Measurements from ENCODE around the gene MSLN.

The MSLN gene

DNA sequence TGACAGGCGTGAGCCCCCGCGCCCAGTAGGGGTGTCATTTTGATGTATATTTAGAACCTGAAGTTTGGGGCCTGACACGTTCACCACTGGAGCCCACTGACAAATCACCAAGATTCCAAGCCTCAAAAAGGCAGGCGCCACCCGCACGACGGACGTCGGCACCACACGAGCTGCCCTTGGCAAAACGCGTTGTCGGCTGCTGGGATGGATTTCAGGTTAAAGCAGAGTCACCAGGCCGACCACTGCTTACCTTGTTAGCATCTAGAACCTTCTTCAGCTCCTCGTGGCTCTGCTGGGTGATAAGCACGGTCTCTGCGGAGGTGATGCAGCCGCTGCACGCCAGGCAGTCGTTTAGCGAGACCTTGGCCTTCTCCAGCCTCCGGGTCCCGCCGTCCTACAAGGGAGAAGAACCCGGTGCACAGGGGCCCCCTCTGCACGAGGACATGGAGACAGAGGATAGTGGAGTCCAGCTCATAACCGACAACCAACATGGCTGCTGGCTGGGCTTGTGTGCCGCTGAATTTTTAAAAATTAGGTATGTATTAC lies 23.5 kb upstream of the MSLN start:
- Histone ChIP-seq H3K36me3 (ENCODE audit: insufficient read depth) (no peaks in the 10 kb centered on the region), H3K9ac (no peak overlapping the region), H2AFZ (ENCODE audit: low read depth) (no peak overlapping the region), H3K4me2 (peak overlapping the region; percentile 98), H3K4me1 (ENCODE audit: low read depth, poor library complexity, severe bottlenecking) (peaks cover 60% of the 10 kb centered on the region), H3K79me2 (ENCODE audit: insufficient read depth, low read depth) (peaks cover 10% of the 10 kb centered on the region; the same call in 1 of the 2 replicates), H3K27me3 (ENCODE audit: insufficient read depth, low read depth) (peaks cover 6% of the 10 kb centered on the region), H3K27ac (peak overlapping the region; percentile 88), H3K4me3 (IDR thresholded peaks at IDR 0.05; ENCODE audit: insufficient read depth, low read depth, low read length) (no peak overlapping the region), H4K20me1 (ENCODE audit: insufficient read depth) (no peaks in the 10 kb centered on the region)
- TF ChIP-seq, protein P1, sequence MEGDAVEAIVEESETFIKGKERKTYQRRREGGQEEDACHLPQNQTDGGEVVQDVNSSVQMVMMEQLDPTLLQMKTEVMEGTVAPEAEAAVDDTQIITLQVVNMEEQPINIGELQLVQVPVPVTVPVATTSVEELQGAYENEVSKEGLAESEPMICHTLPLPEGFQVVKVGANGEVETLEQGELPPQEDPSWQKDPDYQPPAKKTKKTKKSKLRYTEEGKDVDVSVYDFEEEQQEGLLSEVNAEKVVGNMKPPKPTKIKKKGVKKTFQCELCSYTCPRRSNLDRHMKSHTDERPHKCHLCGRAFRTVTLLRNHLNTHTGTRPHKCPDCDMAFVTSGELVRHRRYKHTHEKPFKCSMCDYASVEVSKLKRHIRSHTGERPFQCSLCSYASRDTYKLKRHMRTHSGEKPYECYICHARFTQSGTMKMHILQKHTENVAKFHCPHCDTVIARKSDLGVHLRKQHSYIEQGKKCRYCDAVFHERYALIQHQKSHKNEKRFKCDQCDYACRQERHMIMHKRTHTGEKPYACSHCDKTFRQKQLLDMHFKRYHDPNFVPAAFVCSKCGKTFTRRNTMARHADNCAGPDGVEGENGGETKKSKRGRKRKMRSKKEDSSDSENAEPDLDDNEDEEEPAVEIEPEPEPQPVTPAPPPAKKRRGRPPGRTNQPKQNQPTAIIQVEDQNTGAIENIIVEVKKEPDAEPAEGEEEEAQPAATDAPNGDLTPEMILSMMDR (conservative IDR thresholded peaks at IDR 0.05; ENCODE audit: low read depth, low read length) = no peak

DNA sequence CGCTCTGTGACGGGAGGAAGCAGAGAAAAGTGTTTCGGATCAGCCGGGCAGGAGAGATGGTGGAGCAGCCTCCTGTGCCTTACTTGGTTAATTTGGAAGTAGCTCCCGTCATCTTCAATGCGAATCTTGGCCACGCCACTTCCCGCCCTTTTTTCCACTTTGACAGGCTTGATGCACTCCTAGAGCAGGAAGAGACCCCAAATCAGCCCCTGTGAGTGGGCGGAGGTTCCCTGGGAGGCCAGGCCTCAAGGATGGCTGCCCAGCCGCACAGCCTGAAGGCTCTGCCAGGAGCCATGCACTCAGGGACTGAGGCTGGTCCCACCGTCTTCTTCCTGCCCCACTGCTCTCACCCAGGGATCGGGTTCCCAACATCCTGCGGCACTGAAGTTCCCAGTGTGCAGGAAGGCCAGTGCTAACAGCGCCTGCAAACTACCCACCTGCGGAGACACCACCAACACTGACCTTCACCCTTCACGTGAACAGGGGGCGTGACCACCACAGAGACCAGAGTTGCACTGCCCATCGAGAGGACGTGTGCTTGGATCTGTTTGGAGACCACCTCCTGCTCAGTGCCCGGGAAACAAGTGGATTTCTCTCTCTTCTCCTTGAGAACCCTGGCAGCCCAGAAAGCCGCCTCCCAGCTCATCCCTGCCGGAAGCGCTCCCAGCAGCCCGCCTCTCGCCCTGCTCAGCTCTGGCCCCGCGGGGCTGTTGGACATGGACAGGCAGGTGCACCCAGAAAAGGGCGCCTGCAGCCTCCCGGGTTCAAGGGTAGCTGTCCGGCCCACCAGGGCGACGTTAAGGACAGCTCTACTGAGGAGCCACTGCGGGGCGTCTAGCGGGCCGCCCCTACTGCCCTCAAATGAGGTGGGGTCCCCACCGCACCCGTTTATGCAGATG lies 20.7 kb upstream of the MSLN start:
- Histone ChIP-seq H2AFZ (ENCODE audit: low read depth) (peak overlapping the region; percentile 74; the same call in 1 of the 2 replicates), H3K9ac (peak overlapping the region; percentile 82), H3K79me2 (ENCODE audit: insufficient read depth, low read depth) (peaks cover 10% of the 10 kb centered on the region; the same call in 1 of the 2 replicates), H3K4me2 (peak overlapping the region; percentile 99), H3K36me3 (ENCODE audit: insufficient read depth) (no peaks in the 10 kb centered on the region), H4K20me1 (ENCODE audit: insufficient read depth) (no peaks in the 10 kb centered on the region), H3K4me3 (IDR thresholded peaks at IDR 0.05; ENCODE audit: insufficient read depth, low read depth, low read length) (peak overlapping the region; percentile 45), H3K27ac (no peak overlapping the region), H3K4me1 (ENCODE audit: low read depth, poor library complexity, severe bottlenecking) (peaks cover 41% of the 10 kb centered on the region), H3K27me3 (ENCODE audit: insufficient read depth, low read depth) (peaks cover 34% of the 10 kb centered on the region)
- TF ChIP-seq, protein P1 (conservative IDR thresholded peaks at IDR 0.05; ENCODE audit: low read depth, low read length) = no peak

DNA sequence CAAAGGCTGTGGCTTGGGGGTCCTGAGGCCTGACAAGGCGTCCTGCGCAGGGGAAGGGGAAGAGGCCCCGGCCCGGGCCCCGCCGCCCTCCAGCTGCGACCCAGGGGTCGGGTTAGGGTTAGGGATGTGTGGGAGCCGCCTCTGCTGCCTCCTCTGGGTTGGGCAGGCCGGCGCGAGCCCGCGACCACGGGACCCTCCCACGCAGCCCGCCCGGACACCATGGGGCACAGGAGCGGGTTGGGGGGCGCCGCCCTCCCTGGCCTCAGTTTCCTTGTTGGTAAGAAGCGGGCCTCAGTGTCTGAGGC lies 20.1 kb upstream of the MSLN start:
- peak overlapping the region; percentile 45 for H3K4me3 ChIP-seq (IDR thresholded peaks at IDR 0.05; ENCODE audit: insufficient read depth, low read depth, low read length)
- TF ChIP-seq, protein P1 (conservative IDR thresholded peaks at IDR 0.05; ENCODE audit: low read depth, low read length) = no peak
- peak overlapping the region; percentile 74 for H2AFZ ChIP-seq (ENCODE audit: low read depth)
- no peaks in the 10 kb centered on the region for H4K20me1 ChIP-seq (ENCODE audit: insufficient read depth)
- no peak overlapping the region; the same call in 1 of the 2 replicates for H3K27ac ChIP-seq
- peak overlapping the region; percentile 99 for H3K4me2 ChIP-seq
- peaks cover 40% of the 10 kb centered on the region for H3K27me3 ChIP-seq (ENCODE audit: insufficient read depth, low read depth)
- peaks cover 35% of the 10 kb centered on the region for H3K4me1 ChIP-seq (ENCODE audit: low read depth, poor library complexity, severe bottlenecking)
- peaks cover 10% of the 10 kb centered on the region; the same call in 1 of the 2 replicates for H3K79me2 ChIP-seq (ENCODE audit: insufficient read depth, low read depth)
- H3K36me3 ChIP-seq (ENCODE audit: insufficient read depth) = no peaks in the 10 kb centered on the region
- peak overlapping the region; percentile 82 for H3K9ac ChIP-seq

DNA sequence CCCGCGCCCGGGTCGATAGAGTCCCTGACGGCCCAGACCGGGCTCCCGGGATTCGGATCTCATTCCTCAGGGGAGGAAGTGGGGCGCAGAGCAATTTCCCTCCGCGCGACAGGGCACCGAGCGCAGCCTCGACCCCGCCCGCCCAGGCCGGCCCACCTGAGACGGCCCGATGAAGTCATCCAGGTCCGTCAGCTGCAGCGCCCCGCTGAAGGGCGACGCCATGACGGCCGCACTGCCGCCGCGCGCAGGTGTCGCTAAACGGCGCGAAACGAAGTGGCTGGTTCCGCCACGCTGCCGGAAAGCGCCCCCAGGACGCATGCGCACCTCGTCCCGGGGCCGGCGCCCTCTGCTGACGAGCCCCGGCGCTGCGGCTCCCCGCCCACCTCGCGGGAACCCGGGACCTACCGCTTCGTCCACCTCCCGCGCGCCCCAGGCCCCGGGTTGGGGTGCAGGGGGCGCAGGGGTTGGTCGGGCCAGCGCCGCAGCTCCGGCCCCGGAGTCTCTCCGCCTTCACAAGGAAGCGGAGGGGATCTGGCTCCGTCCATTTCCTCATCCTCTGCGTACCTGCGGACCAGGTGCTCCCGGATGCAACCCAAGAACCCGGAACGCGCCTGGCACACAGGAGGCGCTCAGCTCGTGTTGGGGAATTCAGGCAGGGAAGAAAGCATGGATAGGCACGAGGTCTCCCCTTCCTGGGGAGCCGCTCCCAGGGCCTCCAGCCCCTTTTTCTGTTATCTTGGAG lies 19.6 kb upstream of the MSLN start, which contains the start of gene CIAO3:
CIAO3 (minus strand) TSS at position 234 of the 742 bp plus-strand sequence; CDS start at position 222, 12 bp downstream.
- Histone ChIP-seq H2AFZ (ENCODE audit: low read depth) (peak within 1 kb of the TSS; percentile 74), H3K36me3 (ENCODE audit: insufficient read depth) (no peaks in the 10 kb centered on the region), H3K79me2 (ENCODE audit: insufficient read depth, low read depth) (peaks cover 10% of the 10 kb centered on the region; the same call in 1 of the 2 replicates), H4K20me1 (ENCODE audit: insufficient read depth) (no peaks in the 10 kb centered on the region), H3K4me1 (ENCODE audit: low read depth, poor library complexity, severe bottlenecking) (peaks cover 30% of the 10 kb centered on the region), H3K4me3 (IDR thresholded peaks at IDR 0.05; ENCODE audit: insufficient read depth, low read depth, low read length) (peak within 1 kb of the TSS; percentile 45), H3K4me2 (peak within 1 kb of the TSS; percentile 99), H3K27ac (no peak within 1 kb of the TSS; the same call in 1 of the 2 replicates), H3K27me3 (ENCODE audit: insufficient read depth, low read depth) (peaks cover 45% of the 10 kb centered on the region), H3K9ac (peak within 1 kb of the TSS; percentile 82)
- TF ChIP-seq, protein P1 (conservative IDR thresholded peaks at IDR 0.05; ENCODE audit: low read depth, low read length) = peak; percentile 76

Data from KMS-11 (cell line).